Chondrocyte (in vitro differentiated cells): Measurements from ENCODE around the gene DDX56. TPM values are rescaled to one million over a fixed set of nuclear protein-coding genes. Genes with fewer than 3 reads are reported as not detected.
"Not testable (repeated sequence)": the region's sequence is repeated elsewhere in the genome, so short reads cannot be mapped to it uniquely, and the experiment has no call there.

Source experiments
- DNase-seq: peaks from one replicate; pipeline ENCODE4 v3.0.0; 2021; ENCODE audit warnings: mixed read lengths, low spot score
- H3K27ac Mint-ChIP-seq: one replicate; pipeline ENCODE4 v1.8.0; 2021; ENCODE audit warnings: mild to moderate bottlenecking, moderate library complexity, mixed read lengths; ENCODE audit not compliant: unreplicated experiment
- H3K27me3 Mint-ChIP-seq: 2 replicates; pipeline ENCODE4 v1.8.0; 2021; ENCODE audit warnings: low read depth, mixed read lengths
- H3K36me3 Mint-ChIP-seq: 2 replicates; pipeline ENCODE4 v1.8.0; 2021; ENCODE audit warnings: low read depth, mixed read lengths
- H3K4me1 Mint-ChIP-seq: 2 replicates; pipeline ENCODE4 v1.8.0; 2021; ENCODE audit warnings: low read depth, mild to moderate bottlenecking, mixed read lengths
- H3K4me3 Mint-ChIP-seq: one replicate; pipeline ENCODE4 v1.8.0; 2021; ENCODE audit warnings: mild to moderate bottlenecking, moderate library complexity, mixed read lengths; ENCODE audit not compliant: unreplicated experiment
- H3K9me3 Mint-ChIP-seq: 2 replicates; pipeline ENCODE4 v1.8.0; 2021; ENCODE audit warnings: low read depth, mixed read lengths
- total RNA-seq: library from RNA; stranded (reverse); gene quantifications from 3 replicates; pipeline ENCODE4 v1.2.1, GENCODE V29; 2021
- TF ChIP-seq, protein P1 (sequence below): fragments of 200-600 bp; sonication (generic); IDR thresholded peaks from 2 replicates; pipeline ENCODE4 v1.5.0; 2021; ENCODE audit warnings: antibody characterized with exemption, mild to moderate bottlenecking, moderate library complexity

The DDX56 gene
- total RNA-seq, 1 donor from 2014 or later, result 48.7 TPM

DNA sequence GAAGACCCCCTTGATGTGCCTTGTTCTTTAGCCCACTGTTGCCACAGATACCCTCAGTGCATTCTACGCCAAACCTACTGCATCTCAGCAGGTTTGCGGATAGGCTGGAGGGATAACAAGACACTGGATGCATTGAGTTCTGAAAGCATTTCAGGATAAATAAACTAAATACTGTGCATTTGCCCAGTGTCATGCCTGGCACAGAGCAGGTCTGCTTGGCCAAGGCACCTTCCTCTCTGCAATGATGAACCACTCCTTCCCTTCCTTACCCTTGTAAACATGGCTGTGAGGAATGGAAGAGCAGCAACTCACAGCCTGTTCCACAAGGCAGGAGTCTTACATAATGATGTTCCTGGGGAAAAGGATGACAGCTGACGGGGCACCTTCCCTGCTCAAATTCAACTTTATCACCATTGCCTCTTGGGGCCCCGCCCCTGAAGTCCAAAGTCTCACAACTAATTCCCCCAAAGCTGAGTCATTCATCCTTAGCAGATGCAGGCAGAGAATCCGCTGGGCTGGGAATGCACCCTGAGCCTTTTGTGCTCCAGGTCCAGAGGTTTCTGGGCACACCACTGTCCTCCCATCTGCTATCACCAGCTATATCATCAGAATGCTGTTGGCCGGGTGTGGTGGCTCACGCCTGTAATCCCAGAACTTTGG is 11.6 kb downstream of the DDX56 start:
- no peaks in the 10 kb centered on the region for H3K4me1 Mint-ChIP-seq
- H3K27me3 Mint-ChIP-seq, result no peaks in the 10 kb centered on the region
- DNase-seq, result no peak
- H3K27ac Mint-ChIP-seq, result no peak overlapping the region
- peaks cover 19% of the 10 kb centered on the region for H3K36me3 Mint-ChIP-seq
- no peaks in the 10 kb centered on the region for H3K9me3 Mint-ChIP-seq
- TF ChIP-seq, protein P1, sequence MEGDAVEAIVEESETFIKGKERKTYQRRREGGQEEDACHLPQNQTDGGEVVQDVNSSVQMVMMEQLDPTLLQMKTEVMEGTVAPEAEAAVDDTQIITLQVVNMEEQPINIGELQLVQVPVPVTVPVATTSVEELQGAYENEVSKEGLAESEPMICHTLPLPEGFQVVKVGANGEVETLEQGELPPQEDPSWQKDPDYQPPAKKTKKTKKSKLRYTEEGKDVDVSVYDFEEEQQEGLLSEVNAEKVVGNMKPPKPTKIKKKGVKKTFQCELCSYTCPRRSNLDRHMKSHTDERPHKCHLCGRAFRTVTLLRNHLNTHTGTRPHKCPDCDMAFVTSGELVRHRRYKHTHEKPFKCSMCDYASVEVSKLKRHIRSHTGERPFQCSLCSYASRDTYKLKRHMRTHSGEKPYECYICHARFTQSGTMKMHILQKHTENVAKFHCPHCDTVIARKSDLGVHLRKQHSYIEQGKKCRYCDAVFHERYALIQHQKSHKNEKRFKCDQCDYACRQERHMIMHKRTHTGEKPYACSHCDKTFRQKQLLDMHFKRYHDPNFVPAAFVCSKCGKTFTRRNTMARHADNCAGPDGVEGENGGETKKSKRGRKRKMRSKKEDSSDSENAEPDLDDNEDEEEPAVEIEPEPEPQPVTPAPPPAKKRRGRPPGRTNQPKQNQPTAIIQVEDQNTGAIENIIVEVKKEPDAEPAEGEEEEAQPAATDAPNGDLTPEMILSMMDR, result no peak
- H3K4me3 Mint-ChIP-seq, result no peak overlapping the region

DNA sequence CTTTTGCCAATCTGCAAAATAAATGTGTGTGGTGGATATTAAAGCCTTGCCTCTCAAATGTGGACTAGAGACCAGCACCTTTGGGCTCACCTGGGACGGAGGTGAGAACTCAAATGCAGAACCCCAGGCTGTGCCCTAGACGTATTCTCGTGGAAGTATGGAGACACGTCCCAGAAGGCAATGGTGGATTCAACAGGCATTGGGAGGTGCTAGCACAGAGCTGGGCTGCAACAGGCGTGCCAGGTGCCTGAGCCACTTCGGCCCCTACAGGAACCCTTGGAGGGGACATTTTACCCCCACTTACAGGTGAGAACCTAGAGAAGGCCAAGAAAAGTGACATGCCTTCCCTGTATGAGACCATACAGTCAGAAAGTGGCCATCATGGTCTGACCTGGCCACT is 12.2 kb downstream of the DDX56 start:
- DNase-seq, result no peak
- no peak overlapping the region for H3K27ac Mint-ChIP-seq
- H3K27me3 Mint-ChIP-seq, result no peaks in the 10 kb centered on the region
- no peaks in the 10 kb centered on the region for H3K4me1 Mint-ChIP-seq
- H3K4me3 Mint-ChIP-seq, result no peak overlapping the region
- H3K36me3 Mint-ChIP-seq, result peaks cover 15% of the 10 kb centered on the region
- no peaks in the 10 kb centered on the region for H3K9me3 Mint-ChIP-seq
- TF ChIP-seq, protein P1, result no peak

DNA sequence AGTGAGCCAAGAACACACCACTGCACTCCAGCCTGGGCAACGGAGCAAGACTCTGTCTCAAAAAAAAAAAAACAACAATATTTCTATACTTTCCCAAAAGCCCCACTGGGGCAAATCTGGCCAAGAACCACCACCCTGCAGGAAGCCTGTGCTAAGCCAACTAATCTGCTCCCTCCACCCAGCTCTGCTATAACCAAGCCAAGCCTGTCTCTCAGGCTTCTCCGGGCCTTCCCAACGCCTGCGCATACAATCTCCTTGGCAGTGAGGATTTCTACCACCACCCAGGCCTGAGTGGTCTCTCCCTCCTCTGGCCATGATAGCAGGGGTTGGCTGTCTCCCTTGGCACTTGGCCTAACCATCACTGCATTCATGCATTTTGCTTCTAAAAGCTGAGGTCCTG is 14.2 kb downstream of the DDX56 start:
- Mint-ChIP-seq H3K4me1 (no peaks in the 10 kb centered on the region), H3K36me3 (peaks cover 3% of the 10 kb centered on the region), H3K27ac (no peak overlapping the region), H3K9me3 (peaks cover 3% of the 10 kb centered on the region), H3K27me3 (peaks cover 2% of the 10 kb centered on the region), H3K4me3 (no peak overlapping the region)
- no peak for DNase-seq
- TF ChIP-seq, protein P1, result no peak

DNA sequence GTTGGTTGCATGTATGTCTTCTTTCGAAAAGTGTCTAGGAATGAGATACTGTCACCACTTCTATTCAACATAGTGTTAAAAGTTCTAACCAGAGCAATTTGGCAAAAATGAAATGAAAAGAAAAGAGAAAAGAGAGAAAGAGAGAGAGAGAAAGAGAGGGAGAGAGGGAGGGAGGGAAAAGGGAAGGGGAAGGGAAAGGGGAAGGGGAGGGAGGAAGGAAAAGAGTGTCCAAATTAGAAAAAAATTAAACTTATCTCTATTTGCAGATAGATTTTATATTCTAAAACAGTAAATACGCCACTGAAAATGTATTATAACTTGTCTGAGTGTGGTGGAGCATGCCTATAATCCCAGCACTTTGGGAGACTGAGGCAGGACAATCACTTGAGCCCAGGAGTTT is 16.2 kb downstream of the DDX56 start:
- Mint-ChIP-seq H3K27ac (no peak overlapping the region), H3K9me3 (peaks cover 3% of the 10 kb centered on the region), H3K27me3 (peaks cover 2% of the 10 kb centered on the region), H3K4me3 (no peak overlapping the region), H3K4me1 (no peaks in the 10 kb centered on the region), H3K36me3 (no peaks in the 10 kb centered on the region)
- TF ChIP-seq, protein P1, result no peak
- no peak for DNase-seq

DNA sequence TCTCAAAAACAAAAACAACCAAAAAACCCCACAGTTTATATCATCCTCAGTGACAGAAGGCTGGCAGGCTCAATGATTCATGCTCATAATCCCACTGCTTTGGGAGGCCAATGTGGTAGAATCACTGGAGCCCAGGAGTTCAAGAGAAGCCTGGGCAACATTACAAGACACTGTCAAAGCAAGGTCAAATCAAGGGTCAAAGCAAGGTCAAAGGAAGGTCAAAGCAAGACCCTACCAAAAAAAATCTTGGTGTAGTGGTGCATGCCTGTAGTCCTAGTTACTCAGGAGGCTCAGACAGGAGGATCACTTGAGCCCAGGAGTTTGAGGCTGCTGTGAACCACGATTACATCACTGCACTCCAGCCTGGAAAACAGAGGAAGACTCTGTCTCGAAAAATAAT is 18.4 kb downstream of the DDX56 start:
- Mint-ChIP-seq H3K27me3 (peaks cover 2% of the 10 kb centered on the region), H3K9me3 (peaks cover 3% of the 10 kb centered on the region), H3K4me1 (no peaks in the 10 kb centered on the region), H3K4me3 (no peak overlapping the region), H3K36me3 (no peaks in the 10 kb centered on the region), H3K27ac (no peak overlapping the region)
- TF ChIP-seq, protein P1, result no peak
- DNase-seq, result no peak

DNA sequence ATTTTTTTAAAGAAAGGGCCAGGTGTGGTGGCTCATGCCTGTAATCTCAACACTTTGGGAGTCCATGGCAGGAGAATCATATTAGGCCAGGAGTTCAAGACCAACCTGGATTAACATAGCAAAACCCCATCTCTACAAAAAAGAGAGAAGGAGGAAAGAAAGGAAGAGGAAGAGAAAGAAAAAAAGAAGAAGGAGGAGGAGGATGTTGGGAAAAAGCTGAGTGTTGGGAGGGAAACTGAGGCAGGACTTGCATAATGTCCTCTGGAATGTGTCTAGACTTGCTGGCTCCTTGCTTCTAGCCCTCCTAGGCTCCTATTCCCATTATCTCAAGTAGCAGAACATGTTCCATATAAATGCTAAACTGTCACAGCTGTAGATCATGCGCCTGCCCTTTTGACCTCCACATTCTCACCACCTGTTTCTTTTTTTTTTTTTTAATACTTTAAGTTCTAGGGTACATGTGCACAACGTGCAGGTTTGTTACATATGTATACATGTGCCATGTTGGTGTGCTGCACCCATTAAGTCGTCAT is 21.2 kb downstream of the DDX56 start:
- H3K4me1 Mint-ChIP-seq, H3K9me3 Mint-ChIP-seq: not testable (repeated sequence)

More for the DNA sequence above, 21.2 kb downstream of the DDX56 start:
- not testable (repeated sequence) for H3K36me3 Mint-ChIP-seq, DNase-seq, H3K27me3 Mint-ChIP-seq, H3K4me3 Mint-ChIP-seq, H3K27ac Mint-ChIP-seq
